Measurements from ENCODE around the gene PCDH15. TPM values are rescaled to one million over a fixed set of nuclear protein-coding genes. Genes with fewer than 3 reads are reported as not detected.

Gene PCDH15
- total RNA-seq (ENCODE audit: low replicate concordance) = not detected in 2 replicates

GRCh38 chr10:54800741-54801421, at the start of gene PCDH15:
Gene PCDH15, minus strand, starts transcription at chr10:54801231. Its CDS starts 136,969 bp downstream, at chr10:54664262.

